Neural crest cell (in vitro differentiated cells): ENCODE measurements around the gene CFAP54. TPM values are rescaled to one million over a fixed set of nuclear protein-coding genes. Genes with fewer than 3 reads are reported as not detected.

Experiments
- DNase-seq: peaks from one replicate; pipeline ENCODE4 v3.0.0; 2021; ENCODE audit warnings: low read depth, mixed read lengths, low spot score
- H3K27ac Mint-ChIP-seq: one replicate; pipeline ENCODE4 v1.8.0; 2021; ENCODE audit warnings: mild to moderate bottlenecking, mixed read lengths; ENCODE audit not compliant: unreplicated experiment
- H3K27me3 Mint-ChIP-seq: 2 replicates; pipeline ENCODE4 v1.8.0; 2021; ENCODE audit warnings: low read depth, mild to moderate bottlenecking, mixed read lengths
- H3K36me3 Mint-ChIP-seq: 2 replicates; pipeline ENCODE4 v1.8.0; 2021; ENCODE audit warnings: low read depth, mild to moderate bottlenecking, mixed read lengths
- H3K4me1 Mint-ChIP-seq: 2 replicates; pipeline ENCODE4 v1.8.0; 2021; ENCODE audit warnings: mixed read lengths
- H3K4me3 Mint-ChIP-seq: one replicate; pipeline ENCODE4 v1.8.0; 2021; ENCODE audit warnings: mild to moderate bottlenecking, mixed read lengths
- H3K9me3 Mint-ChIP-seq: 2 replicates; pipeline ENCODE4 v1.8.0; 2021; ENCODE audit warnings: mixed read lengths
- total RNA-seq: library from RNA; stranded (reverse); gene quantifications from 2 replicates; pipeline ENCODE4 v1.2.1, GENCODE V29; 2021
- TF ChIP-seq, protein P1 (sequence below): fragments of 200-600 bp; sonication (generic); conservative IDR thresholded peaks from 2 replicates; pipeline ENCODE4 v1.5.0; 2021; ENCODE audit warnings: antibody characterized with exemption, mild to moderate bottlenecking

CFAP54 gene
- total RNA-seq, 1 donor from 2014 or later = 3.1 TPM

DNA sequence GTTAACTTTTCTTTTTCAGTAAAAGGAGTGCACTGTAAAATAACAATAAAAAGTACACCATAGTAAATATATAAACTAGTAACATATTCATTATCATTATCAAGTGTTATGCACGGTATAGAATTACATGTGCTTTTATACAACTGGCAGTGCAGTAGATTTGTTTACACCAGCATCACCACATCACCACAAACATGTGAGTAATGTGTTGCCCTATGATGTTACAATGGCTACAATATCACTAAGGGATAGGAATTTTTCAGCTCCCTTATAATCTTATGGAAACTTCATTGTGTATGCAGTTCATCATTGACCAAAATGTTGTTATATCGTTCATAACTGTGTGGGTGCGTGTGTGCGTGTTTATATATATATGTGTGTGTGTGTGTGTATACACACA lies 394.2 kb downstream of the CFAP54 start:
- peaks cover 2% of the 10 kb centered on the region for H3K9me3 Mint-ChIP-seq
- no peaks in the 10 kb centered on the region for H3K27me3 Mint-ChIP-seq
- H3K27ac Mint-ChIP-seq = no peak overlapping the region
- H3K4me3 Mint-ChIP-seq = no peak overlapping the region
- H3K4me1 Mint-ChIP-seq = no peaks in the 10 kb centered on the region
- no peak for DNase-seq
- TF ChIP-seq, protein P1, sequence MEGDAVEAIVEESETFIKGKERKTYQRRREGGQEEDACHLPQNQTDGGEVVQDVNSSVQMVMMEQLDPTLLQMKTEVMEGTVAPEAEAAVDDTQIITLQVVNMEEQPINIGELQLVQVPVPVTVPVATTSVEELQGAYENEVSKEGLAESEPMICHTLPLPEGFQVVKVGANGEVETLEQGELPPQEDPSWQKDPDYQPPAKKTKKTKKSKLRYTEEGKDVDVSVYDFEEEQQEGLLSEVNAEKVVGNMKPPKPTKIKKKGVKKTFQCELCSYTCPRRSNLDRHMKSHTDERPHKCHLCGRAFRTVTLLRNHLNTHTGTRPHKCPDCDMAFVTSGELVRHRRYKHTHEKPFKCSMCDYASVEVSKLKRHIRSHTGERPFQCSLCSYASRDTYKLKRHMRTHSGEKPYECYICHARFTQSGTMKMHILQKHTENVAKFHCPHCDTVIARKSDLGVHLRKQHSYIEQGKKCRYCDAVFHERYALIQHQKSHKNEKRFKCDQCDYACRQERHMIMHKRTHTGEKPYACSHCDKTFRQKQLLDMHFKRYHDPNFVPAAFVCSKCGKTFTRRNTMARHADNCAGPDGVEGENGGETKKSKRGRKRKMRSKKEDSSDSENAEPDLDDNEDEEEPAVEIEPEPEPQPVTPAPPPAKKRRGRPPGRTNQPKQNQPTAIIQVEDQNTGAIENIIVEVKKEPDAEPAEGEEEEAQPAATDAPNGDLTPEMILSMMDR = no peak
- H3K36me3 Mint-ChIP-seq = no peaks in the 10 kb centered on the region

DNA sequence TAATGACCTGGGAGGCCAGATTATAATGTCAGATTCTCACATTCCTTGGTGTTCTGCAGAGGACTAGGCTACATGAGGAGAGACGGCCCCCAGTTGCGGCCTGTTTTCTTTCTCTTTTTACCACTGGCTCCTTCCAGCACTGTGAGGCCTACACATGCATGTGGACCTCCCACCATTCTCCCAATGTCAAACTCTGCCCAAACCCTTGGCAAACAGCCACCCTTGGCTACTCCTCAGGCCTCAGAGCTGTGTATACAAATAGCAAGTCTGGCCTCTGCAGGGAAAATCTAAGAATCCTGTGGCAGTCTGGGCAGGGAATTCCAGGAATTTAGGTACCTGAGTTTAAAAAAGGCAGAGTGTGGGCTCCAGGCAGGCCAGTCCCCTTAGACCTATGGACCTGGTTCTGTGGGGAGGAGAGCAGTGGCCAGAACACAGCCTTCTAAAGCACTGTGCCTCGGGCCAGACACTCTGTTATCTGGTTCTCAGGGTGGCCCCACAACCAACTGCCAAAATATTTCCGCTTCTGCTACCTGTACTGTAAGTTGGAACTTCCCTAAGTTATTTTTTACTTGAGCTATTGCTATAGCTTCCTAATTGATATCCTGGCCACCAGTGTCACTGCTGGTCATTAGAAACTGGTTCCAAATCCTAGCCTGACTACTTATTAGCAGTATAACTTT lies 397.8 kb downstream of the CFAP54 start:
- Mint-ChIP-seq H3K36me3 (no peaks in the 10 kb centered on the region), H3K27me3 (no peaks in the 10 kb centered on the region), H3K27ac (no peak overlapping the region), H3K4me3 (no peak overlapping the region), H3K4me1 (peaks cover 4% of the 10 kb centered on the region), H3K9me3 (no peaks in the 10 kb centered on the region)
- TF ChIP-seq, protein P1 = no peak
- DNase-seq = no peak

DNA sequence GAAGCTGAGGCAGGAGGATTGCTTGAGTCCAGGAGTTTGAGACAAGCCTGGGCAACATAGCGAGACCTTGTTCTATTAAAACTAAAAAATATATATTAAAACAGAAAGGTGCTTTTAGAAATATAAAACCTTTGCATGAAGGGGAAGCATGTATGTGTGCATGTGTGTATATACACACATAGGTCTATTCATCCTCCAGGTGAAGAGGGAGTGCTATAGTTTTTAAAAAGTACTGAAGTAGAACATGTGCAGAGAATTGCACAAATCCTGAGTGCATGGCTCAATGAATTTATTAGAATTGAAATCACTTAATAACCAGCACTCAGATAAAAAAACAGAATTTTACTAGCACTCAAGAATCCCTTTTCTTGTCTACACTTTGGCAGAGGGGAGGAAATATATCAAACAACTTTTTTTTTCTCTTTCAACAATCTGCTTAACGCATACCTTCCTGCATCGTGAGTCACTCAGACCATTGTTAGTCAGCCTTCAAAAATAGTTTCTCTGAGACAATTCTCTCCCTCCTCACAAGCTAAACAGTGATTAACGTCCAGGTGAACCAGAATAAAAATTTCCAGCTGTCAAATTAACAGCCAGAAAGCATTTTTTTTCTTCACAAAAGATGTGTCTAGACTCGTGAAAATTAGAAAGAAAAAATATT lies 400.0 kb downstream of the CFAP54 start:
- H3K4me3 Mint-ChIP-seq = no peak overlapping the region
- peaks cover 6% of the 10 kb centered on the region for H3K9me3 Mint-ChIP-seq
- no peak for DNase-seq
- H3K4me1 Mint-ChIP-seq = peaks cover 4% of the 10 kb centered on the region
- no peaks in the 10 kb centered on the region for H3K27me3 Mint-ChIP-seq
- peaks cover 7% of the 10 kb centered on the region for H3K36me3 Mint-ChIP-seq
- TF ChIP-seq, protein P1 = no peak
- H3K27ac Mint-ChIP-seq = no peak overlapping the region

DNA sequence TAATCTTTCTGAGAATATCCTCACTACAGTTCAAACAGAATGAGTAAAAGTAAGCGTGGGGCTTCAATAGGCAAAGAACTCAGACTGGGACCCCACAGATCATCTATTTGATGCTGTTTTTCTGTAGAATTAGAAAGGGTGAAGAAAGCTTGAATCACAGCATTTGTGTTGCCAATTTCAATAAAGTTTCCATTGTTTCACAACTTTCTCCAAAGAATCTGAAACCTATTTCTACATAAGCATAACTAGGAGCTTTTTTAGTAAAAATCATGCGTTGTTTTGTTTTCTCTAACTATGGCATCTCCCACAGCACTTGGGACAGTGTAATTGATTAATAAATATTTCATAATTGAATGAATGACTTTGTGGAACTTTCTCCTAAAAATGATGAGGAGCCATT lies 401.0 kb downstream of the CFAP54 start:
- no peak overlapping the region for H3K4me3 Mint-ChIP-seq
- H3K27ac Mint-ChIP-seq = no peak overlapping the region
- H3K9me3 Mint-ChIP-seq = peaks cover 6% of the 10 kb centered on the region
- H3K36me3 Mint-ChIP-seq = peaks cover 7% of the 10 kb centered on the region
- H3K27me3 Mint-ChIP-seq = no peaks in the 10 kb centered on the region
- no peak for DNase-seq
- H3K4me1 Mint-ChIP-seq = peaks cover 4% of the 10 kb centered on the region
- TF ChIP-seq, protein P1 = no peak

DNA sequence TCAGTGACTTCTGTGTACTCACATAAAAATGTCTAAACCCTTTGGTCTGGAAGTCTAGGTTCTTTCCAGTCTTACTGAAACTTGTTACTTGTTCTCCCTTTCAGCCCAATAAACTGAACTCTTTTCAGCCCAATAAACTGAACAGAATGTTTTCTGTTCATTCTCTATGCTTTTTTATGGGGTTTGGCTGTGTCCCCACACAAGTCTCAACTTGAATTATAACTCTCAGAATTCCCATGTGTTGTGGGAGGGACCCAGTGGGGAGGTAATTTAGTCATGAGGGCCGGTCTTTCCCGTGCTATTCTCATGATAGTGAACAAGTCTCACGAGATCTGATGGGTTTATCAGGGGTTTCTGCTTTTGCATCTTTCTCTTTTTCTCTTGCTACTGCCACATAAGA lies 402.7 kb downstream of the CFAP54 start:
- H3K4me1 Mint-ChIP-seq = peaks cover 4% of the 10 kb centered on the region
- DNase-seq = no peak
- no peaks in the 10 kb centered on the region for H3K27me3 Mint-ChIP-seq
- peaks cover 6% of the 10 kb centered on the region for H3K9me3 Mint-ChIP-seq
- H3K27ac Mint-ChIP-seq = no peak overlapping the region
- no peak overlapping the region for H3K4me3 Mint-ChIP-seq
- H3K36me3 Mint-ChIP-seq = peaks cover 7% of the 10 kb centered on the region
- TF ChIP-seq, protein P1 = no peak
